GM21390 (cell line): ENCODE results near the gene NCBP3.
"Not testable (repeated sequence)": the region's sequence is repeated elsewhere in the genome, so short reads cannot be mapped to it uniquely, and the experiment has no call there.

Experiments used
- ATAC-seq: cut with Tn5 transposase; IDR thresholded peaks from one replicate; pipeline ENCODE4 v1.9.1; 2021; ENCODE audit not compliant: unreplicated experiment

Gene NCBP3

DNA sequence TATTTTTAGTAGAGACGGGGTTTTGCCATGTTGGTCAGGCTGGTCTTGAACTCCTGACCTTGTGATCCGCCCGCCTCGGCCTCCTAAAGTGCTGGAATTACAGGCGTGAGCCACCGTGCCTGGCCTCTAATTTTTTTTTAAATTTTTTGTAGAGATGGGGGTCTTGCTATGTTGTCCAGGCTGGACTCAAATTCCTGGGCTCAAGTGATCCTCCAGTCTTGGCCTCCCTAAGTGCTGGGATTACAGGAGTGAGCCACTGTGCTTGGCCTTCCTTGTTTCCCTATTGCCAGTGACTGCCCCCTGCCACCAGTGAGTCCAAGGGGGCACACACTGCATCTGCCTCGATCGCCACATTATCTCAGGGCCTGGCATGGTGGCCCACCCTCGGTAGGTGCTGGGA, 51.9 kb downstream of the NCBP3 start:
- ATAC-seq, result not testable (repeated sequence)

DNA sequence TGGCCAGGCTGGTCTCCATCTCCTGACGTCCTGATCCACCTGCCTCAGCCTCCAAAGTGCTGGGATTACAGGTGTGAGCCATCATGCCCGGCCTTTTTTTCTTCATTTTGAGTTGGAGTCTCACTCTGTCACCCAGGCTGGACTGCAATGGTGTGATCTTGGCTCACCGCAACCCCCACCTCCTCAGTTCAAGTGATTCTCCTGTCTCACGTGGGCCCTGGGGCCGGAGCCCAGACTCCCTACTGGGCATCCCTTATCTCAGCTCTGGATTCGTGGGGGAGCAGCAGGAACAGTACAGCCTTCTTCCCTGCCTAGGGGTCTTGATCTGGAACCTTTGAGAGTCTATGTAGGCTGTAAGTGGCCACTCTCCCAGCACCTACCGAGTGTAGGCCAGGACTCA, 52.8 kb downstream of the NCBP3 start:
- ATAC-seq, result not testable (repeated sequence)

DNA sequence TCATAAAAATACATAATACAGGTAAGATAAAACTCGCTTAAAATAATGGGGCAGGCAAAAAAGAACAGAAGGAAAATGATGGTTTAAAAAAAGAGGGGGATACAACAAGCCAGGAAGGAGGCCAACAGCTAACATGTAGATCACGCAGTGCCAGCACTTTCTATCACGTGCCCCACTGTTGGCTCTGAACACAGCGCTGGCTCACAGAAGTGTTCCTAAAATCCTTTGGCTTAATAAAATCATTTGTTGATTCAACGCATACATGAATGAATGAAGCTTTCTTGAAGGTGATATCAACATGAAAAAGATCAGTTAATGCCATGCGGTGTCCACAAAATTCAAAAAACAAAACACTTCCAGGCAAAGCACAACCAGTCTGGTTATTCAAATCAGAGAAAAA, 53.6 kb downstream of the NCBP3 start:
- ATAC-seq, result no peak

DNA sequence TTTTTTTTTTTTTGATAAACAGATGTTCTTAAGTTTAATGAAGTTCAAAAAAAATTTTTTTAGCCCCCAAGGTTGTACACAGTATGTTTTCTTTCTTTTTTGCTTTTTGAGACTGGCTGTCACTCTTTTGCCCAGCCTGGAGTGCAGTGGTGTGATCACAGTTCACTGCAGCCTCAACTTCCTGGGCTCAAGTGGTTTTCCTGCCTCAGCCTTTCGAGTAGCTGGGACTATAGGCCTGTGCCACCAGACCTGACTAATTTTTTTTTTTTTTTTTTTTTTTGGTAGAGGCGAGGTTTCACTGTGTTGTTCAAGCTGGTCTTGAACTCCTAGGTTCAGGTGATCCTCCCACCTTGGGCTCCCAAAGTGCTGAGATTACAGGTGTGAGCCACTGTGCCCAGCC, 57.8 kb downstream of the NCBP3 start:
- no peak for ATAC-seq

DNA sequence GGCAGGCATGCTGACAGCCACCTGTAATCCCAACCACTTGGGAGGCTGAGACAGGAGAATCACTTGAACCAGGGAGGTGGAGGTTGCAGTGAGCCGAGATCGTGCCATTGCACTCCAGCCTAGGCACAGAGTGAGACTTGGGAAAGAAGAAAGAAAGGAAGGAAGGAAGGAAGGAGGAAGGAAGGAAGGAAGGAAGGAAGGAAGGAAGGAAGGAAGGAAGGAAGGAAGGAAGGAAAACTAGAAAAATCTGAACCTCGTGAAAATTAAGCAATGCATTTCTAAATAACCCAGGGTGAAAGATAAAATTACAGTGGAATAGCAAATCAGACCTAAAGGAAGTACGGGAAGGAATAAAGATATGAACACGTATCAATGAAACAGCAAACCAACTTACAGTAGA, 60.7 kb downstream of the NCBP3 start:
- ATAC-seq, result not testable (repeated sequence)

DNA sequence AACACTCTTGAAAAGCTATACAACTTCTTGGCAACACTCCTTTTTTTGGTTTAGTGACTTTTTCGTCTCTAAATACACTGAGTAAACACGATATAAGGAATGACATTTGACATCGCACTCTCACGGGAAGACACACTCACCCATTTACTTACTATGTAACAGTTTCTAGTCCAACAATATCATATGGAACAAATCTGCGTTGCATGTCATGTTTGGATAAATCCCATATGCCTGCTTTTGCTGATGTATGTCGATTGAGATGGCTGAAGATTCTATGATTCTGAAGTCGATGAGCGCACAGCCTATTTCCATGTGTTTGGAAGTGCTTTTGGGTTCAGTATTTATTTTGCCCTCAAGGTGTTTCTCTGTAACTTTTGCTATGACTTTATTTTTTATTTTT, 63.3 kb downstream of the NCBP3 start:
- ATAC-seq, result no peak

DNA sequence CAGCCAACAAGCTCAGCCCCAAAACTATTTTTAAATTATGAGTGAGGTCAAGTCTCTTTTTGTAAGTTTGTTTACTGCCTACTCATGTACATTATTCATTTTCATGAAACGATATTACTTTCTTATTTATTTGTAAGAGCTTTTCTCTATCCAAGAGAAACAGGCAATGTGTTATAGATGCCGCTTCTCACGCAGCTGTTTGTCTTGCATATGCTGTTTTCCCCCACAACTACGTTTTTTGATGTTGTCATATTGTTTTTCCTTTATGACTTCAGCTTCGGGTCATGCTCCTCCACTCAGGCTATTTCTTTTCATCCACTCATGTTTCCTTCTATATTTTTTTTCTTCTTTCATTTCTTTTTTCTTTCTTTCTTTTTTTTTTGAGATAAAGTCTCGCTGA, 65.1 kb downstream of the NCBP3 start:
- ATAC-seq, result no peak

DNA sequence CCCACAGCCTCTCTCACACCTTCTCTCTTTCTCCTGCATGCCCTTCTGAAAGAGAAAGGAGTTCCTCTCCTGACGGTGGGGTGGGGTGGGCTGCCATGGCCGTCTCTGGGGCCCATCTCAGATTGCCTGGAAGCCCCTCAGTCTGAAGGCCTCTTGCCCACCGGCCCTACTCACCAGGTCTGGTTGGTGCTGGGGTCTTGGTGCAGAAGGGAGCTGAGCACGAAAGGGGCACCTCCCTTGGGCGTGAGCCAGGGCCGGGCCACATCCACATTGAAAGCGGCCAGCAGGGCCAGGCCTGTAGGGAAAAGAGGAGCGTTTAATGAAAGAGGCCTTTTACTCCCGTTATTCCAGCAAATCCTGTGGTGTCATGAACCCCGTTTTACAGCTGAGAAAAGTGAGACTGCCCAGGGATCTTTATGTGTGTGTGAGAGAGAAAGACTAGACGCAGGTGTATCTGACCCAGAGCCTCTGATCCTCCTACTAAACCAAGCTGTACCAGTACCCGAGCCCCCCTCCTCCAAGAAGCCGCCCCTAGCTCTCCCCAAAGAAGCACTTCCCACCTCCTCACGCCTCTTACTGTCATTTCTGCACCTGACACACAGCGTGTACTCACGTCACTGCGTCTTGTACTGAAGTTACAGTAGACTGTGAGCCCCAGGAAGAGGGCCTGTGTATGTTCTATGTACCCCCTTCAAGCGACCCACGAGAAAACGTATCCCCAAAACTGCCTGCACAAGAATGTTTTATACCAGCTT, 68.5 kb downstream of the NCBP3 start:
- ATAC-seq, result no peak

DNA sequence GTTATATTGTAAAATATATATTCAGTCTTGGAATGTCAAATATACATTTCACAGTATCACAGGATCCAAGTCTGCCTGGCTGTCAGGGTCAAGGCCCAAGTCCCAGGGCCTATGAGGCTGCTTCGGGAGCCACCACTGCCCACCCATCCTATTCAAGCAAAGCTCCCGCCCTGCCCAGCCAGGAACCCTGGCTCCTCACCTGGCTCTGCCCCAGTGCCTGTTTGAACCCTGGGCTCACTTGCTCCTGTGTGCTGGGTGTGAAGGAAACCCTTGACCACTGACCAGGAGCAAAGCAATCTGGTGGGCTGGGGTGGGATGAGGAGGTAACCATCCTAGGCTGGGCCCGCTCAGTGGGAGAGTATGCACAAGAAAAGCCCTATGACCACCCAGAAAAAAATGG, 72.1 kb downstream of the NCBP3 start:
- ATAC-seq, result no peak

DNA sequence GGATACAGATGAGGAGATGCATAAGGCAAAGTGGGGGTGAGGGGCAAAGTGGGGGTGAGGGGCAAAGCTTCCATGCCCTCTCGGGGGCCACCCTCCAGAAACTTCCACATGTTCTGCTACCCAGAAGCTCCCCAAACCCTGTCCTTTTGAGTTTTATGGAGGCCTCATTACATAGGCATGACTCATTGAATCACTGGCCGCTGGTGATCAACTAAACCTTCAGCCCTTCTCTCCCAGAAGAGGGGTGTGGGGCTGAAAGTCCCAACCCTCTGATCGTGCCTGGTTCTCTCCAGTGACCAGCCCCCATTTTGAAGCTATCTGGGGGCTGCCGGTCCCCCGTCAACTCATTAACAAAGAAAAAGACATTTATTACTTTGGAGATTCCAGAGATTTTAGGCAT, 72.5 kb downstream of the NCBP3 start:
- no peak for ATAC-seq

DNA sequence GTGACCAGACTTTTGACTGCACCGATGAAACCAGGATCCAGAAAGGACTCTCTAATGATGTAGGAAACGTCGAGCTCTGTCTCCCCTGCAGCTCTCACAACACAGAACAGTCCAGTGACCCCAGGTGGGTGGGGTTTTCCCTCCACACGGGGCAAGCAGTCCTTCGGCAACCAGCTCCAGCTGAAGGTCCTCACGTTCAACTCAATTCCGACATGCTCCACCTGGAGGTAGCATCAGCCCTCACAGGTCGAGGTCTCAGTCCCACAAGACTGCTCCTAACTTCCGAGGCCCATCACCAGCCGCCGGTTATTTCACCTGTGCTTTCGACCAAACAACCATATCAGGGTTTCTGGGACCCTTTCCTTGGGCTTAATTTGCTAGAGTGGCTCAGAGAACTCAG, 73.3 kb downstream of the NCBP3 start:
- no peak for ATAC-seq

DNA sequence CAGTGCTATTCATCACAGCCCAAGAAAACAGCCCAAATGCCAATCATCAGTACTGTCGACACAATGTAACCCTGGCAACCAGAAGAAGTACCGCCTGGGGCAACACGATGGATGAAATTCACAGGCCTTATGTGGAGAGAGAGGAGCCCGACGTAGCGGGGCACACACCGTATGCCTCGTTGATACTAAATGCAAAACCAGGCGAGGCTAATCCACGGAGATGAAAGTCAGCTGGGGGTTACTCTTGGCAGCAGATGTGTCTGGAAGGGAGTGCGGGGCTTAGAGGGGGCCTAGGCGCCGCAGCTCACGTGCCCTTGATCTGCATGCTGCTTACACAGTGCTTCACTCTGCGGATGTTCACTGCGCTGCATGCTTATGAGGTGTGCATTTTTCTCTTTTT, 74.9 kb downstream of the NCBP3 start:
- ATAC-seq, result no peak

DNA sequence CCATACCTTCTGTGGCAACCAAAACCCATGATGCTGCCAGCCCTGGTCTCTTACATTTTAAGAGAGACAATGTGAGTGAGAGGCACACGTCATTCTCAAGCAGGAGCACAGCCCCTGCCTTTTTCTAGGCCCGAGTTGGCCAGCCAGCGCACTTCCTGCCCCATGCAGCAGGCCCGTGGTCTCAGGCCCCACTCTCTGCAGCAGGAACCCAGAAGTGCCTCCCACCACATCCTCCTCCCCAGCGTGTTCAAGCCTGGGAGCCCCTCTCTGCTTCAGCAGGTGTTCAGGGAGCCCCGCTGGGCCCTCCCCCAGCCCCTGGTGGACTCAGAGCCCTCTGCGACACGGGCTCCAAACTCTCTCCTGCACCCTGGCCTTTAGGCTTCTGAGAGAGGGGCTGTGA, 75.6 kb downstream of the NCBP3 start:
- no peak for ATAC-seq

DNA sequence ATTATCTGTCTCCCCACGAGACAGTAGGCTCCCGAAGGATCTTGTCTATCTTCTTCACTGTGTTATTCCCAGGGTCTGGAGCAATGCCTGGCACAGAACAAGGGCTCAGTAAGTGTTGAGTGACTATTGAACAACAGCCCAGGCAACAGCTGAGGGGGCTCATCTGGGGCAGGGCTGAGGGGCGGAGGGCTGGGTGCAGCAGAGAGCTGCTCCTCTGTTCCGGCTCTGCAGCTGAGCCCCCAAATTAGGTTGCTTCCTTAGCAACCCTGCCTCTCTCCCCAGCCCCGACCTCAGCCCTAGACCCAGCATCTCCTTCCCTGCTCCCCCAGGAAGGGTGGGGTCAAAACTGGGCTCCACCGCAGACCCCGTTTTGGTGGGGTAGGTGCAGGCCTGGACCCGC, 77.3 kb downstream of the NCBP3 start:
- no peak for ATAC-seq

DNA sequence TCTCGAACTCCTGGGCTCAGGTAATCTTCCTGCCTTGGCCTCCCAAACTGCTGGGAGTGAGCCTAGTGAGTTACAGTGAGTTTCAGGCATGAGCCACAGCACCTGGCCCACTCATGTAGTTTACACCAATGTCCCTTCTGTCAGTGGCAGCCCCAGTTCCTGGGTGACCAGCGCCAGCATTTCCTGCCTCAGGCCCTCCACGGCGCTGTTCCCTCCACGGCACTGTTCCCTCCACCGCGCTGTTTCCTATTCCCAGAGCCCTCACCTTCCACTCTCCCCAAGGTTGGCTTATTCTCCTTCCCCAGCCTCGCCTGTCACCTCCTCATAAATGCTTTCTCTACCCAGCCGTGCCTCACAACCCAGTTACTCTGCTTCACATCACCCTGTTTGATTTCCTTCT, 77.7 kb downstream of the NCBP3 start:
- no peak for ATAC-seq

DNA sequence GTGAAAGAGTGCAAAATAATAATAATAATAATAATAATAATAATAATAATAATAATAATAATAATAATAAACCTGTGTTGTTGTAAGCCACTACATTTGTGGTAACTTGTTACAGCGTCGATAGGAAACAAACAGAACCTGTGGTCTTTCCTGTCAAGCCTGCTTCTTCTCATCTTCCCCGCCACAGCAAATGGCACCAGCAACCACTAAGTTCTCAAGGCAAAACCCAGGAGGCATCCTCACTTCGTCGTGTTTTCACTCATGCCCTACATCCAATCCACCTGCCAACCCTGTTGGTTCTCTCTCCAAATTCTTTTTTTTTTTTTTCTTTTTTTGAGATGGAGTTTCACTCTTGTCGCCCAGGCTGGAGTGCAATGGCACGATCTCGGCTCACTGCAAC, 79.3 kb downstream of the NCBP3 start:
- ATAC-seq, result no peak

DNA sequence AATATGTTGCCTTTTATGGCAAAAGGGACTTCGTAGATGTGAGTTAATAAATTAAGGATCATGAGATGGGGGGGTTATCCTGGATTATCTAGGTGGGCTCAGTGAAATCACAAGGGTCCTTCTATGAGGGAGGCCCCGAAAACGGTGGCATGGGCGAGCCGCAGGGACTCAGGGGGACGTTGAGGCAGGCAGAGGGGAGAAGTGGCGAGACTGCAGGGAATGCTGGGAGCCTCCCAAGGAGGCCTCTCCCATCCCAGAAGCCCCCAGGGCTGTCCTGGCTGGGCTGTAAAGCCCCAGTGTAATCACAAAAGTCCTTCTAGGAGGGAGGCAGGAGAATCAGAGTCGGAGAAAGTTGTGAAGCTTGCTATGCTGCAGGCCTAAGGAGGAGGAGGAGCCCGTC, 80.1 kb downstream of the NCBP3 start:
- no peak for ATAC-seq

DNA sequence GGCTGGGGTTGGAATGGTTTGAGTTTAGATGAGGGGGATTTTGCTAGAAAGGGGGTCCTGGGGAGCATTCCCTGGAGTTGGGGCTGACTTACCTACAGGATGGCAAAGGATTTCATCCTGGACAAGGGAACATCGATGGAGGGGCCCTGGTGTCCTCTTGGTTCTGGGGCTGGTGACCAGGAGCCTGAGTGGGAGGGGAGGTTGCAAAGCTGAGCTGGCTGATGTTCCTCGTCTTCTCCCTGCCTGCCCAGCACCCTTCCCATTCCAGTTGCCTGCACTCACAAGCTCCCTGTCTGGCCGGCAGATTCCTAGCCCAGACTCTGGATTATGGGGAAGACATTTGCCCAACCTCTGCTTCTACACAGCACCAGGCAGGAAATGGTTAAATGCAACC, 82.3 kb downstream of the NCBP3 start:
- no peak for ATAC-seq

DNA sequence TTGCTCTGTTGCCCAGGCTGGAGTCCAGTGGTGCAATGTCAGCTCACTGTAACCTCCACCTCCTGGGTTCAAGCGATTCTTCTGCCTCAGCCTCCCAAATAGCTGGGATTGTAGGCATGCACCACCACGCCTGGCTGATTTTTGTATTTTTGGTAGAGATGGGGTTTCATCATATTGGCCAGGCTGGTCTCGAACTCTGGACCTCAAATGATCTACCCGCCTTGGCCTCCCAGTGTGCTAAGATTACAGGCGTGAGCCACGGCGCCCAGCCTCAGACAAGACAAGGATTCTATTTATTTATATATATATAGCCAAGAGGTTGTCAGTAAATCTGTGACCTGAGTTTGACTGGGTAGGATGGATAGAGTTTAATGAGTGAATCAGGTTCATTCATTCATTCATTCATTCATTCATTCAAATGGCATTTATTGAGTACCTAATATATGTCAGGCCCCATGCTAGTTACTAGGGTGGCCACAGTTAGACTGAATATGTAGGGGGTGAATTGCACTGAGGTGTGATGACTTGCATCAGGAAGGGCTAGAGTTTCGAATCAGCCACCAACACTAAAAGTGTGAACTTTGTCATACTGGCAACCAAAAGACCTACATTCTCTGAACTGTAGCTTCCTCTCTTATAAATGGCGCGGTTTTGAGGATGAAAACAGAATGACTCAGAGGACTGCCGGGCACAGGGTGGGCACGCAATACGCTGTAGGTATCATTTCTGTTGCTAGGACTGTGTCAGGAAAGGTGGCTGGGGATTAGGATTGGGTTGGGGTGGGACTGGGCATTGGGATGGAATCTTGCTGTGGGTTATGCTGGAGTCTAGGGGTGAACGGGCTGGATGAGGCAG, 82.9 kb downstream of the NCBP3 start:
- ATAC-seq, result peak; percentile 84

DNA sequence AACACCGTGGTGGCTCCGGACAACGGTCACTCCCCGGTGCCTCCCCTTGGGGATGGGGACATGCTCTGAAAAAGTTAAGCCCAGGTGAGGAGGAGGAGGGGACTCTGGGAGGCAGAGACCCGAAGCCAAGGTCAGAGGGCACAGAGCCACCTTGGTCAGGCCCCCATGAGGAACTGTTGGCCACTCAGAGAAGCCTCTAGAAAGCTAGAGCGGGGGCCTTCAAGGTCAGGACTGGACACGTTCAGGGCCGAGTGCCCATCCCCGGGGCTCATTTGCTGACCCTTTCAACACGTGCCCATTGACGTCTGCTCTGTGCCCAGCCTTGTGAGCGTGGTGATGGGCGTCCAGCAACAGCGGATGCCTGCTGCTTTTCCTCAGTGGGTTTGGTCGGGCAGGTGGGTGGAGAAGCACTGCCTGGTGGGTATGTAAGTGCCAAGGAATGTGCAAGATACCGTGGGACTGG, 84.1 kb downstream of the NCBP3 start:
- ATAC-seq, result no peak

DNA sequence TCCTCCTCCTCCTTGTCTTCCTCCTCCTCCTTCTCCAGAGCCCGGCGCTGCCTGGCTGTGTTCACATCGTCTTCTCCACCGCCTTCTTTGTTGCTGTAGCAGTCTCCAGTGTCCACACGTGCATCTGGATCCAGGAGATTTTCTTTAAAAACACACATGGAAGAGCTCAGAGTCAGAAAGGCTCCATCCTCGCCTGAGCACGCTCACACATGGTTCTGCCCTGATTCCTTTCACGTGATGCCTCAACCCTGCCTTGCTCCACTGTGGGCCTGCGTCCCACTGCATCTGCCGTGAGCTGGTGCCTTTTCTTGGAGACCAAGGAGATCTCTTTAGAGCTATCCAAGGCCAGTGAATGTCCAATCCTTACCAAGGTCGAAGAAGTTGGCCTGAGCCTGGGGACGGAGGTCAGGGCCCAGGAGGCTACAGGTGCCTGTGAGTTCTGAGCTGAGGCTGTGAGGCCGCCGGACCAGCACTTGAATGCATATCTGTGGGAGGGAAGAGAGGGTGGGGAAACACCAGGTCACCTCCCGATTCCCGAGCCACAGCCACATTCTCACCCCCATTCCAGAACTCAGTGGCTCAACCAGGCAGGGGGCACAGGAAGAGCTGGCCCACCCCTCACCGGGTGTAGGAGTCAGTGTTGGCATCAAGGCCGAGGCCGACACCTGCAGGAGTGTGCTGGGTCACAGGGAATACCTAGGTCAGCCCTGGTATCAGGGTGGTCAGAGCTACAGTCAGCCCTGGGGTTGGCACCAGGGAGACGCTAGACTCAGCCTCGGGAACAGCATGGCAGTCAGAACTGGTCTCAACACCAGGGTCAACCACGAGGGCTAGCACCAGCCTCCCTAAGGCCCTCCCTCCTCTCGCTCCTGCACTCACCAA, 84.8 kb downstream of the NCBP3 start:
- ATAC-seq, result no peak
